ENCODE results near the gene ING5.

GRCh38 chr2:241753493-241753892, 51.7 kb downstream of the ING5 start:
- TF ChIP-seq CTCF (IDR thresholded peaks at IDR 0.05) (no peak), EP300 (IDR thresholded peaks at IDR 0.05) (no peak), POLR2A (IDR thresholded peaks at IDR 0.05) (no peak)
